ENCODE results near the gene P2RY8.
"Not testable (repeated sequence)": the region's sequence is repeated elsewhere in the genome, so short reads cannot be mapped to it uniquely, and the experiment has no call there.

Gene P2RY8

DNA sequence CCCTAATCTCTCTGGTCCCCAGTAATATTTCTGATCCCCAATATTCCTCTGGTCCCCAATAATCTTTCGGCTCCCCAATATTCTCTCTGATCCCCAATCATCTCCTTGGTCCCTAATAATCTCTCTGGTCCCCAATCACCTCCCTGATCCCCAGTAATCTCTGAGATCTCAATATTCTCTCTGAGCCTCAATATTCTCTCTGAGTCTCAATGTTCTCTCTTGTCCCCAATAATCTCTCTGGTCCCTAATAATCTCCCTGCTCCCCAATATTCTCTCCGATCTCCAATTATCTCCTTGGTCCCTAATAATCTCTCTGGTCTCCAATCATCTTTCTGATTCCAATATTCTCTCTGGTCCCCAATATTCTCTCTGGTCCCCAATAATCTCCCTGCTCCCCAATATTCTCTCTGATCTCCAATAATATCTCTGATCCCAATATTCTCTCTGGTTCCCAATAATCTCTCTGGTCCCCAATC, 17.9 kb downstream of the P2RY8 start:
- DNase-seq (ENCODE audit: low spot score), result no peak

DNA sequence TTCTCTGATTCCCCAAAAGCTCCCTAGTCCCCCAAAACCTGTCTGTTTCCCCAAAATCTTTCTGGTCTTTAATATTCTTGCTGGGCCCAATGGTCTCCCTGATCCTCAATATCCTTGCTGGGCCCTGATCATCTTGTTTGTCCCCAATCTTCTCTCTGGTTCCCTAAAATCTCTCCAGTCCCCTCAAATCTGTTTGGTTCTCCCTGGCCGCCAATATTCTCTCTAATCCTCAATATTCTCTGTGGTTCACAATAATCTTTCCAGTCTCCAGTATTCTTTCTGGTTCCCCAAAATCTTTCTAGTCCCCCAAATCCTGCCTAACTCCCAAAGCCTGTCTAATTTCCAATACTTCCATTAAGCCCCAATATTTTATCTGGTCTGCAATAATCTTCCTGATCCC, 18.5 kb downstream of the P2RY8 start:
- no peak for DNase-seq (ENCODE audit: low spot score)

DNA sequence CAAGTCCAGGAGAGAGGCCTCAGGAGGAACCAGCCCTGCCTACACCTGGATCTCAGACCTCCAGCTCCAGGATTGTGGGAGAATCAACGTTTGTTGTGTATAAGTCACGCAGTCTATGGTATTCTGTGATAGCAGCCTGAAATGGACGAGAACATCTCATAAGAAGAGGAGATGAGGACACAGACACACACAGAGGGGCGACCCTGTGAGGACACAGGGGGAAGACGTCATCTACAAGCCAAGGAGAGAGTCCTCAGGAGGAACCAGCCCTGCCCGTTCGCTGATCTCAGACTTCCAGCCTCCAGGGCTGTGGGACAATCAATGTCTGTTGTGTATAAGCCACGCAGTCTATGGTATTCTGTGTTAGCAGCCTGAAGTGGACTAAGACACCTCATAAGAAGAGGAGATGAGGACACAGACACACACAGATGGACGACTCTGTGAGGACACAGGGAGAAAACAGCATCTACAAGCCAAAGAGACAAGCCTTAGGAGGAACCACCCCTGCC, 20.3 kb downstream of the P2RY8 start:
- no peak for DNase-seq (ENCODE audit: low spot score)

DNA sequence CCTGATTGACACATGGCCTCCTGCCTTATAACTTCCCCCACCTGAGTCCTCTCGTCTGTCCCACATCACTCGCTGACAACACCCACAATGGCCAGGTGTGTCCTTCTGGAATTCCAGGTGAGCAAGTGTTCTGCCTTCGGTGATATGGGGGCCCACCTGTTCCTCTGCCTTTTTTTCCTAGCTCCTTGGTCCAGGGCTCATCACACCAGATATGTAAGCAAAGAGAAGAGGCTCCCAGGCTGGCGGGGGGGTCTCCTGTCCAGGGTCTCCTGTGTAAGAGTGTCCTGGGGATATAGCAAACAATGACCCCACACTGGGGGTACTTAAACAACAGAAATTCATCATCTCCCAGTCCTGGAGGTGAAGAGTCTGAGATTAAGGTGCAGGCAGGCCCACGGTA, 25.2 kb downstream of the P2RY8 start:
- no peak for DNase-seq (ENCODE audit: low spot score)

DNA sequence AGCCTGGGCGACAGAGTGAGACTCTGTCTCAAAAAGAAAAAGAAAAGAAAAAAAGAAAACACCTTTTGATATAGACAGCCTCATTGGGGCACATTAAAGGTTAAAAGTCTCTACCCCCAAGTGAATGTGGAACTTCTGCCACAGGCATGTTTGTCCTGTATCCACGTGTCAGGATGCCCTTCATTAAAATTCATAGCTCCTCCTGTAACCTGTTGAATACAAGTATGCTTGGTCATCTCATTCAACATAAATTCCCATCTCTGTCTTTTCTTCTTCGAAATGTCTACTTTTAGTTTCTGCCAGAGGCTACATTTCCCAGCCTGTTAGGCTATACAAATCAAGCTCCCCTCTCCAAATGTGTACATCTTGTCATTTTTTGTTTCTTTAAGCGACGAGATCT, 25.8 kb downstream of the P2RY8 start:
- DNase-seq (ENCODE audit: low spot score), result no peak

DNA sequence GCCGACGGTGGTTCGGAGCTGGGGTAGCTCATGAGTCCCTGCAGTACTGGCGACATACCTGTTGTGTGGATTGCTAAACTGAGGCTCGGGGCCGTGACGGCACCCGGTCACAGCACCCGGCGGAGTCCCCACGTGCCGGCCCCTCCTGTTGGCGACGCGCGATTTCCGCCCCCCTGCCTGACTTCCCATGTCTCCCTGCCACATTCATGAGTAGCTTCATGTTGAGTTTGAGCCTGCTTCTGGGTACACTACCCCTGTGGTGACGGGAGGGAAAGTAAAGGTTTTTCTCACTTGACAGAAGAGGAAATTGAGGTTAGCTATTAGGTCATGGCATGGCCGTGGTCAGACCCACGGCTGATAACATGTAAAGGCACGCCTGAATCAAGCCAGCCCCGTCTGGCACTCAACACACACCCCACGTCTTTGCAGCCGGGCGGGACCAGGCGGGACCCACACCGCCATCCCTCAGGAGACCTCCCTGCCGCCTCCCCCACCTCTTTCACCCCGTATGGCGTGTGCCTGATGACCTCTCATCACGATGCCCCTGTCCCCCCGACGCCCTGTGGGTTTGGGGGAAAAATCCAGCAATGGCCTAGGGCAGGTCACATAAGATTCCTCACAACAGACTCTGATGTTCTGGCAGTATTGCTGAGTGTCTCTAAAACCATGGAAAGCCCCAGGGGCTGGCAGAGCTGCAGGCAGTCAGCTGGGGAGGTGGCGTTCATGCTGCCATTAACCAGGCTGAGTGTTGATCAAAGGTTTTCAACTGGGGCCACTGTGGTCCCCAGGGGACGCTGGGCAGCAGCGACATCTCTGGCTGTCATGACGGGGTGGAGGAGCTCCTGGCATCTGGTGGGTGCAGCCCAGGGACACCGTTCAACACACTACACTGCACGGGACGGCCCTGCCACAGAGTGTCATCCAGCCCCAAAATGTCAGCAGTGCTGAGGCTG, 29.2 kb downstream of the P2RY8 start:
- DNase-seq (ENCODE audit: low spot score), result no peak

DNA sequence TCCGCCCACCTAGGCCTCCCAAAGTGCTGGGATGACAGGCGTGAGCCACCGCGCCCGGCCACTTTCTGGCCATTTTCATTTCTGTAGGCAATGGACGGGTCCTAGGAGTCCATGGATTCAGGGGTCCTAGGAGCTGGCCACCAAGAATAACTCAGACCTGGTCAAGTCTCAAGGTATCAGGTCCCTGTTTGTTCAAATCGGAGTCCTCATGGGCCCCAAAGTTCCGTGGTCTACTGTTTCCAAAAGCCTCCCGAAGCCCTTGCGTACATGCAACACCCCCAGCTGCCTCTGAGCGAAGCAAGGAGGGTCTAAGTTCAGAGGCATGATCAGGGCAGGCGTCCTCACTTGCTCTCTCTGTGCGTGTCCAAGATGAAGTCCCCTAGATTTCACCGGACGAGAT, 30.1 kb downstream of the P2RY8 start:
- no peak for DNase-seq (ENCODE audit: low spot score)

DNA sequence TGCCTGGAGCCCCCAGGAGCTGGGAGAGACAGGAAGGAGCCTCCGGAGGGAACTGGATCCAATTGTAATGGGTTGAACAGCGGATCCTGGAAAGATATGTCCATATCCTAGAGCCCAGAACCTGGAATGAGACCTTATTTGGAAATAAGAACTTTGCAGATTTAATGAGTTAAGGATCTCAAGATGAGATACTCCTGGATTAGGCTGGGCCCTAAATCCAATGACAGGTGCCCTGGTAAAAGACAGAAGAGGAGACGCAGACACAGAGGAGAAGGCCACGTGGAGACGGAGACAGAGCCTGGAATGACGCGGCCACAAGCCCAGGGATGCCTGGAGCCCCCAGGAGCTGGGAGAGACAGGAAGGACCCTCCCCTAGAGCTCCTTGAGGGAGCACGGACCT, 34.1 kb downstream of the P2RY8 start:
- no peak for DNase-seq (ENCODE audit: low spot score)

DNA sequence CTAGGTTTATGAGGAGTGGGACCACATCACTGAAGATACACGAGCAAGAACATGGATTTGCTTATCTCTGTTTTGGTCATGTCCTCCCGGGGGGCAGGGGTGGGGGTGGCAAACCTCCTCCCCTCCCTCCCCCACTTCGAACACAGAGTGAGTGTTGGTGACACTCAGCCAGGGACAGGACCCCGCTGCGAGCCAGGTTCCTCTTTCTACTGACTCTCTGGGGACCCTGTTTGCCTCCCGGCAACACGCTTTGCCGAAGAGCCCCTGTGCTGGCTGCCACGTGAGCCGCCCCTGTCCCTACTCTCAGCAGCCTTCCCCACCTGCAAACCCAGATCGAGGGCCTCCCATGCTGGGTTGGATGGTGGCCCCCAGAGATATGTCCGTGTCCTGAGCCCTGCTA, 34.7 kb downstream of the P2RY8 start:
- peak; percentile 90 for DNase-seq (ENCODE audit: low spot score)

DNA sequence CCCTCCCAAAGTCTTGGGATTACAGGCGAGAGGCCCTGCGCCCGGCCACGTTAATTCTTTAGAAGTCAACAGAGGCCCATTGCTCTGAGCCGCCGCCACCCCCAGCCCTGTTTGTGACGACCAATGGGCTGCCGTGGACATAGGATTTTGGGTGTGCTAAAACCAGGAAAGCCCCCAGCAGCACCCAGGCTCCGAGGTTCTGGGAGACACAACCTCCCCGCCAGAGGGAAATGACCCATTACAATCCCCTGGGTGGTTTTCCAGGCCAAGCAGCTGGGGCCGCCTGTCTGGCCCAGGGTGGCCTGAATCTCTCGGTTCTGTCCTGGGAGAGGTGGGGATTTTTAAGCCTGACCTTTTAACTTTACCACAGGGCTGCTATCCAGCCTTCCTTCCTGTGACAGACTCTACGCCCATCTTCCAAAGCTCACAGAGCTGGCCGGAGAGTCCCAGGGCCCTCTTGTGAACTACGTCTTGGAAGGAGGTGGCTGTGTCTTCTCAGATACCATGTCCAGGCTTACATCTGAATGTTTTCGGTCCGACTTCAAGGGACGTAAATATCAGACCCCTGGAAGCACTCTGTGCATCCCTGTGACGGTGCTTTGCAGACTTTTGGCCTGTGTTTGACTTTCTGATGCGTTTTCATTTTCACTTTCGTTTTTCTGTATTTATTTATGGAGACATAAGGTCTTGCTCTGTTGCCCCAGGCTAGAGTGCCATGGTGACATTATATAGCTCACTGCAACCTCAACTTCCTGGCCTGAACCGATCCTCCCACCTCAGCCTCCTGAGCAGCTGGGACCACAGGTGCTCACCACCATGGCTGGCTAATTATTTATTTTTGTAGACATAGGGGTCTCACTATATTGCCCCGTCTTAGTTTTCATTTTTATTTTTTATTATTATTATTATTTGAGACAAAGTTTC, 36.0 kb downstream of the P2RY8 start:
- peak; percentile 88 for DNase-seq (ENCODE audit: low spot score)

DNA sequence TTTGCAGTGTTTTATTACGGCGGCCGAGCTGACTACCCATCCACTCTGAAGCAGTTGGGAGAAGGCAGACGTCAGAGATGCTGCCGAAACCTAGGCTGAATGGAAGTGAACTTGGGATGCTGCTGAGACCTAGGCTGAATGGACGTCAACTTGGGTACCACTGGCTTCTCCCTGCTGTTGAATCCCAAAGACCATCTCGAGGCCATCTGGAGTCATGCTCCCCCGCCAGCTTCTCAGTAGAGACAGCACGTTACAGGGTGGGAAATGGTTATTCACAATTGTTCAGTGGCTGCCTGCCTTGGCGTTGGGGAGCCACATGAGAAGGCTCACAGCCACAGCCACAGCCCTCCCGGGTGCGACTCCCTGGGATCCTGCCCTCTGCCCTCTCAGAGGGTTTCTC, 40.9 kb downstream of the P2RY8 start:
- DNase-seq (ENCODE audit: low spot score), result no peak

DNA sequence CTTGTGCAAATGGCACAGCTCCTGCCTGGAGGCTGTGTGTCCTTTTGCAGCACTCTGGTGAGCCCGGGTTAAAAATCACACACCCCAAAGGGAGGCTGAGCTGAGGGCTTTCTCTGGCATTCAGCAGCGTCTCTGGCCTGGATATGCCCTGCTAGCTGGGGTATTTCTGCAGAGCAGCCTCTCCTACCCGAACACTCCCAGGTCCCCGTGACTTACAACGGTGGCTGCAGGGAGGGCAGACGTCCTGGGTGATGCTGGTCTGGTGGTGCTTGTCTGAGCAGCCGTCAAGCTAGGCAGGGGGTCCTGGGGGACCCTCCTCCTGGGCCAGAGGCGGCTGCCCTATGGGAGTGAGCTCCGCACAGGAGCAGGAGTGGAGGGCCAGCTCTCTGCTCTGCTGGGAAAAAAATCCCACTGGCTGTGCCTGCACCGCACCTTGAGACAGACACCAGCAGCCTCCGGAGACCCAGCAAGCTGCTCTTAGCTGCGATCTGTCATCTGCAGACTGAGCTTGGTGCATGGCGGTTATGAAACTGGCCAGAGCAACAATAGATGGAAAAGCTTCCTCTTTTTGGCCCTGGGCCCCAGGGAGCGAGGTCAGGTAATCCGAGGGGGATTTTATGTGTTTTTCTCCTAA, 43.0 kb downstream of the P2RY8 start:
- peak; percentile 75 for DNase-seq (ENCODE audit: low spot score)

DNA sequence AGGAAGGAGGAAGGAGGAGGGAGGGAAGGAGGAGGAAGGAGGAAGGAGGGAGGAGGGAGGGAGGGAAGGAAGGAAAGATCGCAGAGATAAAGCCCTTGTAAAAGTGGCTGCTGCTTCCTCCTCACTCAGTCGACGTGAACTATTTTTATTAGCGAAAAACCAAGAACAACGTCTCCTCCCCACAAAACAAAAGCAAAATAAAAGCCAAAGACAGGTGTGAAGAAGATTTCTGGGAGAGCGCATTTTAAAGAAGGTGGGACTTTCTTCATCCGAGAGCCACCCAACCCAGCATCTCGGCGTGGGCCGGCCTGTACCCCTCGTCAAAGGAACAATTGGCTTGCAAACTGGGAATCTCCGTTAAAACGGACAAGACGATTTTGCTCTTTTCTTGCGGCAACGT, 43.6 kb downstream of the P2RY8 start:
- no peak for DNase-seq (ENCODE audit: low spot score)

DNA sequence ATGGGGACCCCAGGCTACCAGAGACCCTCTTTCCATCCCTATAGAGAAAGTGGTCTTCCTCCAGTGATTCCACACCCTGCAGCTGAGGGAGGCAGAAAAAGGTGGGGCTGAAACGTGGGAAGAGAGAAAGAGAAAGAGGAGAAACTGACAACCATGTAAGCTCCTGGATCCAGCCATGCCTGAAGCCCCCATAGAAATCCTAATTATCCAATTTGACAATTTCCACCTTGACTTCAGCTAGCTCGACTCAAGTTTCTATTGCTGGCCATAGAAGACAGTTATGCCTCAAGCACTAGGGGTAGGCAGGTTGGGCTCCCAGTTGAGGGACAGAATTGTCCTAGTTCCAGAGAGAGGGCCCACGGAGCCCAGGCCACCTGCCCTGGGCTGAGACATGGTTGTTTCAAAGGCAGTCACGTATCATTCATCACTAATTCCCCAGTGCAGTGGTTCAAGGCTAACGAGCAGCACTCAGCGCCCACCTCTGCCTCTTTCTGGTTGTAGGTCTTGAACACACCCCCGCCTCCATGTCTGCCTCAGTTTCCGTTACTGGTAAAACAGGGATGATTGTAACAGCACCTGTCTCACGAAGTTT, 44.5 kb downstream of the P2RY8 start:
- no peak for DNase-seq (ENCODE audit: low spot score)

DNA sequence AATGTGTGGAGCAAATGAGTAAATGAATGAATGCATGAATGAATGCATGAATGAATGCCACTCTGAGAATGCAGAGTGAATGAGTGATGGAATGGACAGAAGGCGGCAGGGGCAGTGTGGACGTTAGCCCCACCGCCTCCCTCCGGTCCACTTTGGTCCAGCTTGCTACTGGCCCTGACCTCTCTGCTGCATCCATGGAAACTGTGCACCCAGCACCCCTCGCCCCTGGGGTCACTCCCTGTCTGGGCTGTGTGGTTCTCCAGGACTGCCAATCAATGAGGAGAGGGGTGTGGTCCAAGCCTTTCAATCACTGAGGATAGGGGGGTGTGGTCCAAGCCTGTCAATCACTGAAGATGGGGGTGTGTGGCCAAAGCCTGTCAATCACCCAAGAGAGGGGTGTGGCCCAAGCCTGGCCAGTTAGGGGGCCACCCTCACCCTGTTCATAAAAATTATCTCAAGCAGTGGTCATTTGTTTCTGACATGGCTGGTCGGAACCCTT, 45.1 kb downstream of the P2RY8 start:
- DNase-seq (ENCODE audit: low spot score), result peak; percentile 90

DNA sequence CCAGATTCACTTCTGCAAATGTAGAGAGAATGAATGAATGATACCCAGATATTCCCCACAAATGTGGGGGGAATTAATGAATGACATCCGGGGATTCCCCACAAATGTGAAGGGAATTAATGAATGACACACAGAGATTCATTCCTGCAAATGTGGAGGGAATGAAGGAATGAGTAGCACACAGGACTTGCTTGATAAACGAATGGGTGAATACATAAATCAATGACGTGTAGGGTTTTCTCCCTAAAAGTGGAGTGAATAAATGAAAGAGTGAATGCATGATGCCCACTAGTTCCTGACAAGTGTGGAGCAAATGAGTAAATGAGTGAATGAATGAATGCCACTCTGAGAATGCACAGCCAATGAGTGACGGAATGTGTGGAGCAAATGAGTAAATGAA, 45.7 kb downstream of the P2RY8 start:
- DNase-seq (ENCODE audit: low spot score), result not testable (repeated sequence)

DNA sequence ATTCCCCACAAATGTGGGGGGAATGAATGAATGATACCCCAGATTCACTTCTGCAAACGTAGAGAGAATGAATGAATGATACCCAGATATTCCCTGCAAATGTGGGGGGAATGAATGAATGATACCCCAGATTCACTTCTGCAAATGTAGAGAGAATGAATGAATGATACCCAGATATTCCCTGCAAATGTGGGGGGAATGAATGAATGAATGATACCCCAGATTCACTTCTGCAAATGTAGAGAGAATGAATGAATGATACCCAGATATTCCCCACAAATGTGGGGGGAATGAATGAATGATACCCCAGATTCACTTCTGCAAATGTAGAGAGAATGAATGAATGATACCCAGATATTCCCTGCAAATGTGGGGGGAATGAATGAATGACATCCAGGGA, 46.3 kb downstream of the P2RY8 start:
- not testable (repeated sequence) for DNase-seq (ENCODE audit: low spot score)

DNA sequence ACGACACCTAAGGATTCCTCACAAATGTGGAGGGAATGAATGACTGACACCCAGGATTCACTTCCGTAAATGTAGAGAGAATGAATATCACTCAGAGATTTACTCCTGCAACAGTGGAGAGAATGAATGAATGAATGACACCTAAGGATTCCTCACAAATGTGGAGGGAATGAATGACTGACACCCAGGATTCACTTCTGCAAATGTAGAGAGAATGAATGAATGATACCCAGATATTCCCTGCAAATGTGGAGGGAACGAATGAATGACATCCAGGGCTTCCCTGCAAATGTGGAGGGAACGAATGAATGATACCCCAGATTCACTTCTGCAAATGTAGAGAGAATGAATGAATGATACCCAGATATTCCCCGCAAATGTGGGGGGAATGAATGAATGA, 47.6 kb downstream of the P2RY8 start:
- DNase-seq (ENCODE audit: low spot score), result not testable (repeated sequence)

DNA sequence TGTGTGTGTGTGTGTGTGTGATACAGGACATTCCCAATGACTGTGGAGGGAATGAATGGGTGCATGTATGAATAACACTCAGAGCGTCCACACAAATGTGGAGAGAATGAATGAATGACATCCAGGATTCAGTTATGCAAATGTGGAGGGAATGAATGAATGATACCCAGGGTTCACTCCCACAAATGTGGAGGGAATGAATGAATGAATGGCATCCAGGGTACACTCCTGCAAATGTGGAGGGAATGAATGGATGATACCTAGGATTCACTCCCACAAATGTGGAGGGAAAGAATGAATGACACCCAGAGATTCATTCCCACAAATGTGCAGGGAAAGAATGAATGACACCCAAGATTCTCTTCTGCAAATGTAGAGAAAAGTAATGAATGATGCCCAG, 48.2 kb downstream of the P2RY8 start:
- no peak for DNase-seq (ENCODE audit: low spot score)

DNA sequence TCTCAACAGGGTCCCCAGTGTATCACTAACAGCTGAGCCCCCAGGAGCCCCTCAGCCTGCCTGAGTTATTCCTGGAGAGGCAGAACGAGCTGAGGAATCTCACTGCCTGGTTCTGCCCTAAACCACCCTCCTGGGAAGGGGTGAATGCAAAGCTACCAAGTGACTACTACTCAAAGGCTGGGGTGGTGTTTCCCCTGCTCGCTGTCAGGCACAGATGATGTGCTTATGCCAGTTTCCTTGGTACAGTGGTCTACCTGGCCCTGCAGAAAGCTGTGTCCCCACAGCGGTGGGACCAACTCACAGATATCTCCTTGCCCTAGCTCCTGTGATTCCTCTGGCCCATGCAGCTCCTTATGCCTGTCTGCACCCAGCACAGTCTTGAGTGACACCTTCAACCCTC, 48.8 kb downstream of the P2RY8 start:
- DNase-seq (ENCODE audit: low spot score), result no peak

DNA sequence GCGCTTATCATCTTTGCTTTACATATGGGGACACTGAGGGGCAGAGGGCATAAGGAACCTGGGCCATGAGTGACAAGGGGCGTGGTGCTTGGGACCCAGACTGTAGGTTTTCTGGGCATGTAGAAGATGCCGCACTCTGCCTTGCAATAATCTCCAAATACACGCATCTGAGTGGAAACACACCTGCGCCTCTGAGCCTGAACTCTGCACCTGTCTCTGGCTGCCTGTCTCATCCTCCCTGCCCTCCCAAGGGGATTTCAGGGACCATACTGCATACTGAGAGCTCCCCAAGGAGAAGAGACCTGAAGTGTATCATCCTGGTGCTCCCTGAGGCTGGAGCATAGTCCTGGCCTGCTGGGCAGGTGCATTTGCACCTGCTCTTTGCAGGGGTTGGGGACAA, 49.6 kb downstream of the P2RY8 start:
- peak; percentile 46 for DNase-seq (ENCODE audit: low spot score)

Data from NAMALWA (cell line).